LNCaP clone FGC (cell line): Measurements from ENCODE around the gene NCBP2.

Source experiments
- DNase-seq: peaks from one replicate; pipeline ENCODE4 v3.0.0-alpha.2; 2011; ENCODE audit warnings: low read depth
- H3K4me3 ChIP-seq: 2 replicates; pipeline ENCODE4 v1.5.1; 2011; ENCODE audit warnings: mild to moderate bottlenecking, low read depth, low read length, control low read depth
- TF ChIP-seq, protein P1 (sequence below): IDR thresholded peaks from 2 replicates; pipeline ENCODE4 v1.5.1; 2012; ENCODE audit warnings: mild to moderate bottlenecking; ENCODE audit not compliant: control insufficient read depth, insufficient read depth; ENCODE audit errors: extremely low read depth

NCBP2 gene

DNA sequence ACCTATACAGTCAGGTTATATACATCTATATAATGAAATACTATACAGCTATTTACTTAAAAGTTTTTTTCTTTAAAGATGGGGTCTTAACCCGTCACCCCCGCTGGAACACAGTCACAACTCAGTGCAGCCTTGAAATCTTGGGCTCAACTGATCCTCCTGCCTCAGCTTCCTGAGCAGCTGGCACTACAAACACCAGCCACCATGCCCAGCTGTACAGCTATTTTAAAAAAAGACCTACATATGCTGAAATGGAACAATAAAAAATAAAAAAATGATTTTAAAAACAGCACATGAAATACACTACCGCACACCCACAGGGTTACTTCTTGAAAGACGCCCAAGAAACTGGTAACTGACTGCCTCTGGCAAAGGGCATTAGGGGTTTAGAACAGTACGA lies 3.8 kb downstream of the NCBP2 start:
- H3K4me3 ChIP-seq: no peak overlapping the region
- DNase-seq: no peak
- TF ChIP-seq, protein P1, sequence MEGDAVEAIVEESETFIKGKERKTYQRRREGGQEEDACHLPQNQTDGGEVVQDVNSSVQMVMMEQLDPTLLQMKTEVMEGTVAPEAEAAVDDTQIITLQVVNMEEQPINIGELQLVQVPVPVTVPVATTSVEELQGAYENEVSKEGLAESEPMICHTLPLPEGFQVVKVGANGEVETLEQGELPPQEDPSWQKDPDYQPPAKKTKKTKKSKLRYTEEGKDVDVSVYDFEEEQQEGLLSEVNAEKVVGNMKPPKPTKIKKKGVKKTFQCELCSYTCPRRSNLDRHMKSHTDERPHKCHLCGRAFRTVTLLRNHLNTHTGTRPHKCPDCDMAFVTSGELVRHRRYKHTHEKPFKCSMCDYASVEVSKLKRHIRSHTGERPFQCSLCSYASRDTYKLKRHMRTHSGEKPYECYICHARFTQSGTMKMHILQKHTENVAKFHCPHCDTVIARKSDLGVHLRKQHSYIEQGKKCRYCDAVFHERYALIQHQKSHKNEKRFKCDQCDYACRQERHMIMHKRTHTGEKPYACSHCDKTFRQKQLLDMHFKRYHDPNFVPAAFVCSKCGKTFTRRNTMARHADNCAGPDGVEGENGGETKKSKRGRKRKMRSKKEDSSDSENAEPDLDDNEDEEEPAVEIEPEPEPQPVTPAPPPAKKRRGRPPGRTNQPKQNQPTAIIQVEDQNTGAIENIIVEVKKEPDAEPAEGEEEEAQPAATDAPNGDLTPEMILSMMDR: no peak

- H3K4me3 ChIP-seq: no peak overlapping the region
- DNase-seq: no peak
- TF ChIP-seq, protein P1: no peak
Measured at GRCh38 chr3:196938124-196938523, 4.2 kb downstream of the NCBP2 start.

GRCh38 chr3:196936288-196936687 lies 6.0 kb downstream of the NCBP2 start:
- TF ChIP-seq, protein P1: no peak
- no peak overlapping the region for H3K4me3 ChIP-seq
- DNase-seq: no peak

GRCh38 chr3:196932600-196932999 lies 9.7 kb downstream of the NCBP2 start:
- H3K4me3 ChIP-seq: no peak overlapping the region
- DNase-seq: no peak
- TF ChIP-seq, protein P1: no peak

DNA sequence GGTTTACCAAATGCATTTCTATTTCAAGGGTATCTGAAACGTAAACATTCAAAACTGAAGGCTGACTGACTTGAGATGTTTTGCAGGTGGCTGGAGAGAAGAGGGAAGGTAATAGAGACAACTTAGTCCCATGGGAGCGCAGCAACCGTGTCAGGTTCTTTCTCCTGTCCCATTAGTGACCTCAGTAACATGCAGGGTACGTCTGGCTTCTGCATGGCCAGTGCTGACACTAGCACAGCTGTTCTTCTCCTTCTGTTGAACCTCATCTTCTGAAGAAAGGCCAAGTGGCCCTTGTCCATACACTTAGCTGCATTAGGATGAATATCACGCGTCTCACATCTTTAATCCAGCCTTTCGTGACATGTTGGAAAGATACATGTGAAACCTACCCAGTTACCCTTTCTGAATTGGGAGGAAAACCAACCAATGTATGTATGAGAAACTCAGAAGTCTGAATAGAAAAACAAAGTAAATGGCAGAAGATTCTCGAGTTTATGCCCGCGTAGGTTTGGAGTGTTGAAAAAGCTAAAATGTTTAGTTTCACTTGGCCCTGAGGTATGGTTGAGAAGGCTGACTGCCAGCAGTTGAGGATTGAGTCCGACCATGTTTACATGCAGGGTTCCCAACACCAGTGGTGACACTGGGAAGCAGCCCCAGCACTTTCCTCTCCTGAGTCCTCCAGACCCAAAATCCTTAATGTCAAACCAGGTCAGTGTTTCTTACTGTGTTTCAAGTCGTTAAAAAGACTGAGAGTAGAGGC lies 10.3 kb downstream of the NCBP2 start:
- no peak for DNase-seq
- H3K4me3 ChIP-seq: no peak overlapping the region

GRCh38 chr3:196931157-196931556 lies 11.2 kb downstream of the NCBP2 start:
- TF ChIP-seq, protein P1: no peak
- DNase-seq: no peak
- no peak overlapping the region for H3K4me3 ChIP-seq

More for the DNA sequence above, 10.3 kb downstream of the NCBP2 start:
- TF ChIP-seq, protein P1: no peak
